GM12865 (cell line): ENCODE results near the gene ADAMTSL4.

Source experiments
- DNase-seq: peaks from one replicate; pipeline ENCODE4 v3.0.0; 2010; ENCODE audit warnings: low read depth
- H3K4me3 ChIP-seq: 2 replicates; pipeline ENCODE4 v1.5.1; 2011; ENCODE audit warnings: mild to moderate bottlenecking, low read depth, low read length, control low read depth
- TF ChIP-seq, protein P1 (sequence below): IDR thresholded peaks from 2 replicates; pipeline ENCODE4 v1.5.1; 2011; ENCODE audit warnings: low read length, control low read depth, low read depth, inconsistent platforms; ENCODE audit not compliant: insufficient read depth; ENCODE audit errors: missing control alignments

ADAMTSL4 gene

DNA sequence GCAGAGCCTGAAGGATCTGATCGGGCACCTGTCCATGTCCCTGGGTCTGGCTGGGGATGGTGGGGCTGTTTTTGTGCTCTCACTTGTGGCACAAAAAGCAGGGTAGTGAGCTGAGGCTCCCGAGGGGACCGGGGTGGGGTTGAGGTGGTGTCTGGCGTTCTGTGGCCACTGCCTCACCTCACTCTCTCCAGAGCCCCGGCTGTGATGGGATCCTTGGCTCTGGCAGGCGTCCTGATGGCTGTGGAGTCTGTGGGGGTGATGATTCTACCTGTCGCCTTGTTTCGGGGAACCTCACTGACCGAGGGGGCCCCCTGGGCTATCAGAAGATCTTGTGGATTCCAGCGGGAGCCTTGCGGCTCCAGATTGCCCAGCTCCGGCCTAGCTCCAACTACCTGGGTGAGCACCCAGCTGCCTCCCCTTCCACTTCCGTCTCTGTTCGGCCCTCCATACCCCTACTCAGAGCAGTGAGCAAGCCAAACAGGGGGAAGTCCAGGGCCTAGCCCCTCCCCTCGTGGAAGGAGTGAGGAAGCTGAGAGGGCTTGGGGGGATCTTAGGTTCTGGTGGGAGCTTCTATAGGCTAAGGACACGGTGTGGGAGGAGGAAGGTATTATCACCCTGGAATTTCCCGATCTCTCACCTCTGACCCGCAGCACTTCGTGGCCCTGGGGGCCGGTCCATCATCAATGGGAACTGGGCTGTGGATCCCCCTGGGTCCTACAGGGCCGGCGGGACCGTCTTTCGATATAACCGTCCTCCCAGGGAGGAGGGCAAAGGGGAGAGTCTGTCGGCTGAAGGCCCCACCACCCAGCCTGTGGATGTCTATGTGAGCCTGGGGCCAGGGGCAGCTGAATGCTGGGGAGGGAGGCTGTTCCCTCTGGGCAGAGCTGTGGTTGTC lies 7.0 kb downstream of the ADAMTSL4 start:
- H3K4me3 ChIP-seq = no peak overlapping the region
- DNase-seq = no peak
- TF ChIP-seq, protein P1, sequence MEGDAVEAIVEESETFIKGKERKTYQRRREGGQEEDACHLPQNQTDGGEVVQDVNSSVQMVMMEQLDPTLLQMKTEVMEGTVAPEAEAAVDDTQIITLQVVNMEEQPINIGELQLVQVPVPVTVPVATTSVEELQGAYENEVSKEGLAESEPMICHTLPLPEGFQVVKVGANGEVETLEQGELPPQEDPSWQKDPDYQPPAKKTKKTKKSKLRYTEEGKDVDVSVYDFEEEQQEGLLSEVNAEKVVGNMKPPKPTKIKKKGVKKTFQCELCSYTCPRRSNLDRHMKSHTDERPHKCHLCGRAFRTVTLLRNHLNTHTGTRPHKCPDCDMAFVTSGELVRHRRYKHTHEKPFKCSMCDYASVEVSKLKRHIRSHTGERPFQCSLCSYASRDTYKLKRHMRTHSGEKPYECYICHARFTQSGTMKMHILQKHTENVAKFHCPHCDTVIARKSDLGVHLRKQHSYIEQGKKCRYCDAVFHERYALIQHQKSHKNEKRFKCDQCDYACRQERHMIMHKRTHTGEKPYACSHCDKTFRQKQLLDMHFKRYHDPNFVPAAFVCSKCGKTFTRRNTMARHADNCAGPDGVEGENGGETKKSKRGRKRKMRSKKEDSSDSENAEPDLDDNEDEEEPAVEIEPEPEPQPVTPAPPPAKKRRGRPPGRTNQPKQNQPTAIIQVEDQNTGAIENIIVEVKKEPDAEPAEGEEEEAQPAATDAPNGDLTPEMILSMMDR = no peak

DNA sequence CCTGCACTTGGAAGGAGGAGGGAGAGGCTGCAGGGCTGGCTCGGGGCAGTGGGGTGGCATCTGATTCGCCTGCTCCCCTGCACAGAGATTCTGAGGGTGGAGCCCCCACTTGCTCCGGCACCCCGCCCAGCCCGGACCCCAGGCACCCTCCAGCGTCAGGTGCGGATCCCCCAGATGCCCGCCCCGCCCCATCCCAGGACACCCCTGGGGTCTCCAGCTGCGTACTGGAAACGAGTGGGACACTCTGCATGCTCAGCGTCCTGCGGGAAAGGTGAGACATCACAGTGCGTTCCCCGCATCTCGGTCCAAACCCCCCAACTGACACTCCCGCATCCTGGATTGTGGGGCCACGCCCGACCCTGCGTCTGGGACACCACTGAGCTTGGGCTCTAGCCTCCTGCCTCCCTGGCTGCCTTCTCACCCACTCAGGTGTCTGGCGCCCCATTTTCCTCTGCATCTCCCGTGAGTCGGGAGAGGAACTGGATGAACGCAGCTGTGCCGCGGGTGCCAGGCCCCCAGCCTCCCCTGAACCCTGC lies 7.9 kb downstream of the ADAMTSL4 start:
- TF ChIP-seq, protein P1 = no peak
- DNase-seq = no peak
- no peak overlapping the region for H3K4me3 ChIP-seq

DNA sequence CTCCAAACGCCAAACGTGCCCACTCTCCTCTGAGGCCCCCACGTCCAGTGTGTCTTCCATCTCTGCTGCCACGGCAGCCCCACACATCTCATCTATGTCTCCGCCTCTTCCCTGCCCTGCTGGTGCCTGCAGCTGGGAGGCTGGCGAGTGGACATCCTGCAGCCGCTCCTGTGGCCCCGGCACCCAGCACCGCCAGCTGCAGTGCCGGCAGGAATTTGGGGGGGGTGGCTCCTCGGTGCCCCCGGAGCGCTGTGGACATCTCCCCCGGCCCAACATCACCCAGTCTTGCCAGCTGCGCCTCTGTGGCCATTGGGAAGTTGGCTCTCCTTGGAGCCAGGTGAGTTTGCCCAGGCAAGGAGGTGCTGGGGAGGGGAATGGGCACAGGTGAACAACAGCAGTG lies 8.6 kb downstream of the ADAMTSL4 start:
- TF ChIP-seq, protein P1 = no peak
- no peak overlapping the region for H3K4me3 ChIP-seq
- DNase-seq = no peak

DNA sequence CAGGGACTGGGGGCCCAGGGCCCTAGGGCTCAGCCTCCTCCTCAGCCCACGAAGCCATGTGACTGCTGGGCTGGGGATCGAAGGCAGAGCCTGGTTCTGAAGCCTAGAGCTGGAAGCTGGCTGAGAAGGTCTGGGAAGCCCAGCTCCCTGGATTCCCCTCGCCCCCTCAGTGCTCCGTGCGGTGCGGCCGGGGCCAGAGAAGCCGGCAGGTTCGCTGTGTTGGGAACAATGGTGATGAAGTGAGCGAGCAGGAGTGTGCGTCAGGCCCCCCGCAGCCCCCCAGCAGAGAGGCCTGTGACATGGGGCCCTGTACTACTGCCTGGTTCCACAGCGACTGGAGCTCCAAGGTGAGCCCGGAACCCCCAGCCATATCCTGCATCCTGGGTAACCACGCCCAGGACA lies 9.1 kb downstream of the ADAMTSL4 start:
- H3K4me3 ChIP-seq = no peak overlapping the region
- no peak for DNase-seq
- TF ChIP-seq, protein P1 = no peak

DNA sequence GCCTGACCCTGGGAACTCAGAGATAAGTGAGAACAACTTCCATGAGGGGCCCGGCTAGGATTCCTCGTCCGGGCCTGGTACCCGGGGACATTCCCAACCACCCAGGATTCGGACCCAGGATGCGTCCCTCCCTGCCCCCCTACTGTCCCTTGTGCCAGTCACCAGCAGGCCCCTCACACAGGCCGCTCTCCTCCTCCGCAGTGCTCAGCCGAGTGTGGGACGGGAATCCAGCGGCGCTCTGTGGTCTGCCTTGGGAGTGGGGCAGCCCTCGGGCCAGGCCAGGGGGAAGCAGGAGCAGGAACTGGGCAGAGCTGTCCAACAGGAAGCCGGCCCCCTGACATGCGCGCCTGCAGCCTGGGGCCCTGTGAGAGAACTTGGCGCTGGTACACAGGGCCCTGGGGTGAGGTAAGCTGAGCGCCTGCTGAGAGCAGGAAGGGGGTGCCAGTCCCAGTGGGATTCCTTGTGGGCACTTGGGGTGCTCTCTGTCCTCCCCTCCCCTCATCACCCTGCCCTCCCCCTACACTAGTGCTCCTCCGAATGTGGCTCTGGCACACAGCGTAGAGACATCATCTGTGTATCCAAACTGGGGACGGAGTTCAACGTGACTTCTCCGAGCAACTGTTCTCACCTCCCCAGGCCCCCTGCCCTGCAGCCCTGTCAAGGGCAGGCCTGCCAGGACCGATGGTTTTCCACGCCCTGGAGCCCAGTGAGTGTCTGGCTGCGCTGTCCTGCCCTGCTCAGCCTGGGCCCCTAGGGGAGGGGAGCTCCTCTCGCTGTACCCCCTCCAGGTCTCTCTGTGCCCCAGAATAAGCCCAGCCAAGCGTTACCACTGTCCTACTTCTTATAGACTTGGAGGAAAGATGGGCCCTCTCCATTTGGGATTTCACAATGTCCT lies 9.8 kb downstream of the ADAMTSL4 start:
- peak; percentile 10 for DNase-seq
- TF ChIP-seq, protein P1 = no peak
- H3K4me3 ChIP-seq = no peak overlapping the region

DNA sequence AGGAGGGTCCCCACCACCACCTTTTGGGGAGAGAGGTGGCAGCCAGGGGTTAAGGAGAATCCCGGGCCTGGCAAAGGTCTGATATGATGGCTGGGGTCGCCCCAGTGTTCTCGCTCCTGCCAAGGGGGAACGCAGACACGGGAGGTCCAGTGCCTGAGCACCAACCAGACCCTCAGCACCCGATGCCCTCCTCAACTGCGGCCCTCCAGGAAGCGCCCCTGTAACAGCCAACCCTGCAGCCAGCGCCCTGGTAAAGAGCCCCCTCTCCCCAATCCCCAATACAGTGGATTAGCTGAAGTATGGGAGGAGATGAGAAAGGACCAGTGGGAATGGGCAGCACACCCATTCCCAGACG lies 10.4 kb downstream of the ADAMTSL4 start:
- TF ChIP-seq, protein P1 = no peak
- no peak overlapping the region for H3K4me3 ChIP-seq
- DNase-seq = no peak
